ENCODE results near the gene RTN4RL2.

- TF ChIP-seq CTCF (IDR thresholded peaks at IDR 0.05) (peak in 3 of 4 experiments; percentile 78 to 94 (median 81)), POLR2AphosphoS5 (IDR thresholded peaks at IDR 0.05) (no peak)
Measured at GRCh38 chr11:57493507-57494503, 33.5 kb downstream of the RTN4RL2 start.

Measured in gastroesophageal sphincter (tissue), 3 donors.